ENCODE measurements around the gene MRAP2. TPM values are rescaled to one million over a fixed set of nuclear protein-coding genes. Genes with fewer than 3 reads are reported as not detected.
"Not testable (repeated sequence)": the region's sequence is repeated elsewhere in the genome, so short reads cannot be mapped to it uniquely, and the experiment has no call there.

The MRAP2 gene
- polyA plus RNA-seq, 3 donors, result not detected

DNA sequence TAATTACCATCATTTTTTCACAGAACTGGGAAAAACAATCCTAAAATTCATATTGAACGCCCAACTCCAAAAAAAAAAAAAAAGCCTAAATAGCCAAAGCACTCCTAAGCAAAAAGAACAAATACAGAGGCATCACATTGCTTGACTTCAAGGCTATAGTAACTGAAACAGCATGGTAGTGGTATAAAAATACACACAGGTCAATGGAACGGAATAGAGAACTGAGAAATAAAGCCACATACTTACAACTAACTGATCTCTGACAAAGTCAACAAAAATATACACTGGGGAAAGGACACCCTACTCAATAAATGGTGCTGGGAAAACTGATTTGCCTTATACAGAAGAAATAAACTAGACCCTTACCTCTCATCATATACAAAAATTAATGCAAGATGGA lies 89.6 kb downstream of the MRAP2 start:
- H3K27ac Mint-ChIP-seq, result no peak overlapping the region
- no peak overlapping the region for H3K4me3 ChIP-seq (replicated peaks in 1 of 3; ENCODE audit: low read depth in 2 of 3, low read length in 3 of 3)

DNA sequence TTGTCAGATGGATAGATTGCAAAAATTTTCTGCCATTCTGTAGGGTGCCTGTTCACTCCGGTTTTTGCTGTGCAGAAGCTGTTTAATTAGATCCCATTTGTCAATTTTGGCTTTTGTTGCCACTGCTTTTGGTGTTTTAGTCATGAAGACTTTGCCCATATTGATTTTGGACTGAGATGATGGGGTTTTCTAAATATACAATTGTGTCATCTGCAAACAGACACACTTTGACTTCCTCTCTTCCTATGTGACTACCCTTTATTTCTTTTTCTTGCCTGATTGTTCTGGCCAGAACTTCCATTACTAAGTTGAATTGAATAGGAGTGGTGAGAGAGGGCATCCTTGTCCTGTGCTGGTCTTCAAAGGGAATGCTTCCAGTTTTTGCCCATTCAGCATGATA lies 96.0 kb downstream of the MRAP2 start:
- intact Hi-C loops (cut with micrococcal nuclease); H3K27ac ChIP-seq (ENCODE audit: low read depth in 1 of 2, low read length in 2 of 2); H4K20me1 ChIP-seq (ENCODE audit: insufficient read depth, low read length); H3K4me3 ChIP-seq (replicated peaks in 1 of 3; ENCODE audit: low read depth in 2 of 3, low read length in 3 of 3); H2AFZ ChIP-seq (ENCODE audit: insufficient read depth, low read depth, low read length, poor library complexity, severe bottlenecking); H3K27ac Mint-ChIP-seq; H3K4me3 Mint-ChIP-seq; H3K4me1 ChIP-seq (ENCODE audit: control insufficient read depth in 1 of 2, insufficient read depth in 2 of 2, low read length in 2 of 2); DNase-seq; H3K9ac ChIP-seq (ENCODE audit: insufficient read depth, low read length, poor library complexity, severe bottlenecking); H3K4me2 ChIP-seq (replicated peaks; ENCODE audit: extremely low read depth, low read length, poor library complexity, severe bottlenecking); H3K4me1 Mint-ChIP-seq; H3K27me3 Mint-ChIP-seq (ENCODE audit: low read depth in 3 of 3); H3K79me2 ChIP-seq (ENCODE audit: insufficient read depth, low read length); H3K27me3 ChIP-seq (ENCODE audit: control insufficient read depth in 2 of 2, insufficient read depth in 2 of 2, low read length in 2 of 2): not testable (repeated sequence)
- Mint-ChIP-seq H3K36me3 (peaks cover 23 to 36% of the 10 kb centered on the region in 2 donors), H3K9me3 (peaks cover 20 to 39% (median 28%) of the 10 kb centered on the region in 7 donors)
- Histone ChIP-seq H3K36me3 (replicated peaks in 1 of 2; ENCODE audit: control insufficient read depth in 1 of 2, insufficient read depth in 2 of 2, low read length in 2 of 2) (peaks cover 18 to 23% of the 10 kb centered on the region in 2 donors), H3K9me3 (replicated peaks in 1 of 2; ENCODE audit: control insufficient read depth in 1 of 2, insufficient read depth in 1 of 2, low read length in 2 of 2) (peaks cover 17% of the 10 kb centered on the region in 2 donors)
- WGBS (ENCODE audit: insufficient coverage), result no CpG with 5 or more reads among the region's 1 CpG

More for the DNA sequence above, 89.6 kb downstream of the MRAP2 start:
- no peak overlapping the region for H3K4me2 ChIP-seq (replicated peaks; ENCODE audit: extremely low read depth, low read length, poor library complexity, severe bottlenecking)
- no peak for DNase-seq
- H3K27me3 ChIP-seq (ENCODE audit: control insufficient read depth in 2 of 2, insufficient read depth in 2 of 2, low read length in 2 of 2), result no peaks in the 10 kb centered on the region
- TF ChIP-seq, protein P1, sequence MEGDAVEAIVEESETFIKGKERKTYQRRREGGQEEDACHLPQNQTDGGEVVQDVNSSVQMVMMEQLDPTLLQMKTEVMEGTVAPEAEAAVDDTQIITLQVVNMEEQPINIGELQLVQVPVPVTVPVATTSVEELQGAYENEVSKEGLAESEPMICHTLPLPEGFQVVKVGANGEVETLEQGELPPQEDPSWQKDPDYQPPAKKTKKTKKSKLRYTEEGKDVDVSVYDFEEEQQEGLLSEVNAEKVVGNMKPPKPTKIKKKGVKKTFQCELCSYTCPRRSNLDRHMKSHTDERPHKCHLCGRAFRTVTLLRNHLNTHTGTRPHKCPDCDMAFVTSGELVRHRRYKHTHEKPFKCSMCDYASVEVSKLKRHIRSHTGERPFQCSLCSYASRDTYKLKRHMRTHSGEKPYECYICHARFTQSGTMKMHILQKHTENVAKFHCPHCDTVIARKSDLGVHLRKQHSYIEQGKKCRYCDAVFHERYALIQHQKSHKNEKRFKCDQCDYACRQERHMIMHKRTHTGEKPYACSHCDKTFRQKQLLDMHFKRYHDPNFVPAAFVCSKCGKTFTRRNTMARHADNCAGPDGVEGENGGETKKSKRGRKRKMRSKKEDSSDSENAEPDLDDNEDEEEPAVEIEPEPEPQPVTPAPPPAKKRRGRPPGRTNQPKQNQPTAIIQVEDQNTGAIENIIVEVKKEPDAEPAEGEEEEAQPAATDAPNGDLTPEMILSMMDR (IDR thresholded peaks at IDR 0.05), result no peak
- H3K36me3 ChIP-seq (replicated peaks in 1 of 2; ENCODE audit: control insufficient read depth in 1 of 2, insufficient read depth in 2 of 2, low read length in 2 of 2), result peaks cover 9 to 18% of the 10 kb centered on the region in 2 donors
- no peaks in the 10 kb centered on the region for H4K20me1 ChIP-seq (ENCODE audit: insufficient read depth, low read length)
- peaks cover 0 to 6% (median 4%) of the 10 kb centered on the region in 7 donors for H3K9me3 Mint-ChIP-seq
- H3K4me1 ChIP-seq (ENCODE audit: control insufficient read depth in 1 of 2, insufficient read depth in 2 of 2, low read length in 2 of 2), result no peaks in the 10 kb centered on the region
- no peaks in the 10 kb centered on the region for H3K79me2 ChIP-seq (ENCODE audit: insufficient read depth, low read length)
- H3K4me3 Mint-ChIP-seq, result no peak overlapping the region
- H3K9me3 ChIP-seq (replicated peaks in 1 of 2; ENCODE audit: control insufficient read depth in 1 of 2, insufficient read depth in 1 of 2, low read length in 2 of 2), result peaks cover 0 to 2% of the 10 kb centered on the region in 2 donors
- intact Hi-C loops (cut with micrococcal nuclease), result no loop called here
- H3K27ac ChIP-seq (ENCODE audit: low read depth in 1 of 2, low read length in 2 of 2), result no peak overlapping the region
- WGBS (ENCODE audit: insufficient coverage), result no CpG with 5 or more reads among the region's 2 CpGs
- peaks cover 35 to 36% of the 10 kb centered on the region in 2 donors for H3K36me3 Mint-ChIP-seq
- H2AFZ ChIP-seq (ENCODE audit: insufficient read depth, low read depth, low read length, poor library complexity, severe bottlenecking), result no peak overlapping the region
- H3K27me3 Mint-ChIP-seq (ENCODE audit: low read depth in 3 of 3), result no peaks in the 10 kb centered on the region
- no peaks in the 10 kb centered on the region for H3K4me1 Mint-ChIP-seq
- H3K9ac ChIP-seq (ENCODE audit: insufficient read depth, low read length, poor library complexity, severe bottlenecking), result no peak overlapping the region

DNA sequence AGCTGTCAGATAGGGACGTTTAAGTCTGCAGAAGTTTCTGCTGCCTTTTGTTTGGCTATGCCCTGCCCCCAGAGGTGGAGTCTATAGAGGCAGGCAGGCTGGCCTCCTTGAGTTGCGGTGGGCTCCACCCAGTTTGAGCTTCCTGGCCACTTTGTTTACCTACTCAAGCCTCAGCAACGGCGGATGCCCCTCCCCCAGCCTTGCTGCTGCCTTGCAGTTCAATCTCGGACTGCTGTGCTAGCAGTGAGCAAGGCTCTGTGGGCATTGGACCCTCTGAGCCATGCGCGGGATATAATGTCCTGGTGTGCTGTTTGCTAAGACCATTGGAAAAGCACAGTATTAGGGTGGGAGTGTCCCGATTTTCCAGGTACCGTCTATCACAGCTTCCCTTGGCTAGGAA lies 99.8 kb downstream of the MRAP2 start:
- H3K27ac Mint-ChIP-seq; DNase-seq; H4K20me1 ChIP-seq (ENCODE audit: insufficient read depth, low read length); H3K4me3 ChIP-seq (replicated peaks in 1 of 3; ENCODE audit: low read depth in 2 of 3, low read length in 3 of 3); H3K79me2 ChIP-seq (ENCODE audit: insufficient read depth, low read length); H3K27me3 ChIP-seq (ENCODE audit: control insufficient read depth in 2 of 2, insufficient read depth in 2 of 2, low read length in 2 of 2); intact Hi-C loops (cut with micrococcal nuclease); H3K27ac ChIP-seq (ENCODE audit: low read depth in 1 of 2, low read length in 2 of 2); H2AFZ ChIP-seq (ENCODE audit: insufficient read depth, low read depth, low read length, poor library complexity, severe bottlenecking); H3K9ac ChIP-seq (ENCODE audit: insufficient read depth, low read length, poor library complexity, severe bottlenecking); H3K4me1 Mint-ChIP-seq; H3K4me1 ChIP-seq (ENCODE audit: control insufficient read depth in 1 of 2, insufficient read depth in 2 of 2, low read length in 2 of 2); H3K4me2 ChIP-seq (replicated peaks; ENCODE audit: extremely low read depth, low read length, poor library complexity, severe bottlenecking); H3K4me3 Mint-ChIP-seq; H3K27me3 Mint-ChIP-seq (ENCODE audit: low read depth in 3 of 3): not testable (repeated sequence)
- 96% methylated on average over 4 of the region's 9 CpGs for WGBS (ENCODE audit: insufficient coverage)
- Mint-ChIP-seq H3K36me3 (peaks cover 28 to 44% of the 10 kb centered on the region in 2 donors), H3K9me3 (peaks cover 21 to 40% (median 28%) of the 10 kb centered on the region in 7 donors)
- Histone ChIP-seq H3K36me3 (replicated peaks in 1 of 2; ENCODE audit: control insufficient read depth in 1 of 2, insufficient read depth in 2 of 2, low read length in 2 of 2) (peaks cover 10 to 28% of the 10 kb centered on the region in 2 donors), H3K9me3 (replicated peaks in 1 of 2; ENCODE audit: control insufficient read depth in 1 of 2, insufficient read depth in 1 of 2, low read length in 2 of 2) (peaks cover 17 to 18% of the 10 kb centered on the region in 2 donors)

Data from CD14-positive monocyte (primary cell).